Dendritic cell treated with granulocyte-macrophage colony-stimulating factor and Interleukin-4, amounts not matched to agents 40 ng/mL and 50 ng/mL, for 4 days (primary cell): ENCODE results near the gene TMC6.
"Not testable (repeated sequence)": the region's sequence is repeated elsewhere in the genome, so short reads cannot be mapped to it uniquely, and the experiment has no call there.

Experiments
- H3K27ac Mint-ChIP-seq: one replicate; pipeline ENCODE4 v1.8.0; 2022; ENCODE audit warnings: mild to moderate bottlenecking, mixed read lengths
- H3K27me3 Mint-ChIP-seq: one replicate; pipeline ENCODE4 v1.8.0; 2022; ENCODE audit warnings: mild to moderate bottlenecking, mixed read lengths
- H3K36me3 Mint-ChIP-seq: one replicate; pipeline ENCODE4 v1.8.0; 2022; ENCODE audit warnings: low read depth, mixed read lengths
- H3K4me1 Mint-ChIP-seq: one replicate; pipeline ENCODE4 v1.8.0; 2022; ENCODE audit warnings: low read depth, mixed read lengths
- H3K4me3 Mint-ChIP-seq: one replicate; pipeline ENCODE4 v1.8.0; 2022; ENCODE audit warnings: mild to moderate bottlenecking, moderate library complexity, mixed read lengths
- H3K9me3 Mint-ChIP-seq: one replicate; pipeline ENCODE4 v1.8.0; 2022; ENCODE audit warnings: mixed read lengths
- intact Hi-C: fragments of 100-400 bp; cut with micrococcal nuclease; formaldehyde crosslinking; loops from one replicate; pipeline ENCODE4 v1.15.0; 2022

Gene TMC6

GRCh38 chr17:78118801-78119241 is 9.7 kb downstream of the TMC6 start:
- H3K9me3 Mint-ChIP-seq = no peaks in the 10 kb centered on the region
- no peak overlapping the region for H3K27ac Mint-ChIP-seq
- H3K4me1 Mint-ChIP-seq = peaks cover 59% of the 10 kb centered on the region
- peaks cover 96% of the 10 kb centered on the region for H3K36me3 Mint-ChIP-seq
- intact Hi-C loops = no loop called here
- no peak overlapping the region for H3K4me3 Mint-ChIP-seq
- H3K27me3 Mint-ChIP-seq = no peaks in the 10 kb centered on the region

GRCh38 chr17:78117027-78117981 is 11.3 kb downstream of the TMC6 start:
- H3K4me3 Mint-ChIP-seq = no peak overlapping the region
- H3K4me1 Mint-ChIP-seq = peaks cover 59% of the 10 kb centered on the region
- intact Hi-C loops = no loop called here
- H3K36me3 Mint-ChIP-seq = peaks cover 96% of the 10 kb centered on the region
- H3K9me3 Mint-ChIP-seq = no peaks in the 10 kb centered on the region
- no peaks in the 10 kb centered on the region for H3K27me3 Mint-ChIP-seq
- H3K27ac Mint-ChIP-seq = peak overlapping the region; percentile 19

DNA sequence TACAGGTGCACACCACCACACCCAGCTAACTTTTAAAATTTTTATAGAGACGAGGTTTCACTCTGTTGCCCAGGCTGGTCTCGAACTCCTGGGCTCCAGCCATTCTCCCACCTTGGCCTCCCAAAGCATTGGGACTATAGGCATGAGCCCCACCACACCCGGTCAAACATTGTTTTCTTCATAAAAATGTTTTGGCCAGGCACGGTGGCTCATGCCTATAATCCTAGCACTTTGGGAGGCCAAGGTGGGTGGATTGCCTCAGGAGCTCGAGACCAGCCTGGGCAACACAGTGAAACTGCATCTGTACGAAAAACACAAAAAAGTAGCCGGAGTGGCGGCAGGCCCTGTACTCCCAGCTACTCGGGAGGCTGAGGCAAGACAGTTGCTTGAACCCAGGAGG is 12.1 kb downstream of the TMC6 start:
- intact Hi-C loops = no loop called here
- peaks cover 51% of the 10 kb centered on the region for H3K4me1 Mint-ChIP-seq
- no peaks in the 10 kb centered on the region for H3K27me3 Mint-ChIP-seq
- H3K36me3 Mint-ChIP-seq = peaks cover 95% of the 10 kb centered on the region
- H3K9me3 Mint-ChIP-seq = no peaks in the 10 kb centered on the region
- H3K27ac Mint-ChIP-seq = no peak overlapping the region
- no peak overlapping the region for H3K4me3 Mint-ChIP-seq

GRCh38 chr17:78115803-78116202 is 12.8 kb downstream of the TMC6 start:
- H3K27ac Mint-ChIP-seq, H3K4me3 Mint-ChIP-seq: not testable (repeated sequence)

DNA sequence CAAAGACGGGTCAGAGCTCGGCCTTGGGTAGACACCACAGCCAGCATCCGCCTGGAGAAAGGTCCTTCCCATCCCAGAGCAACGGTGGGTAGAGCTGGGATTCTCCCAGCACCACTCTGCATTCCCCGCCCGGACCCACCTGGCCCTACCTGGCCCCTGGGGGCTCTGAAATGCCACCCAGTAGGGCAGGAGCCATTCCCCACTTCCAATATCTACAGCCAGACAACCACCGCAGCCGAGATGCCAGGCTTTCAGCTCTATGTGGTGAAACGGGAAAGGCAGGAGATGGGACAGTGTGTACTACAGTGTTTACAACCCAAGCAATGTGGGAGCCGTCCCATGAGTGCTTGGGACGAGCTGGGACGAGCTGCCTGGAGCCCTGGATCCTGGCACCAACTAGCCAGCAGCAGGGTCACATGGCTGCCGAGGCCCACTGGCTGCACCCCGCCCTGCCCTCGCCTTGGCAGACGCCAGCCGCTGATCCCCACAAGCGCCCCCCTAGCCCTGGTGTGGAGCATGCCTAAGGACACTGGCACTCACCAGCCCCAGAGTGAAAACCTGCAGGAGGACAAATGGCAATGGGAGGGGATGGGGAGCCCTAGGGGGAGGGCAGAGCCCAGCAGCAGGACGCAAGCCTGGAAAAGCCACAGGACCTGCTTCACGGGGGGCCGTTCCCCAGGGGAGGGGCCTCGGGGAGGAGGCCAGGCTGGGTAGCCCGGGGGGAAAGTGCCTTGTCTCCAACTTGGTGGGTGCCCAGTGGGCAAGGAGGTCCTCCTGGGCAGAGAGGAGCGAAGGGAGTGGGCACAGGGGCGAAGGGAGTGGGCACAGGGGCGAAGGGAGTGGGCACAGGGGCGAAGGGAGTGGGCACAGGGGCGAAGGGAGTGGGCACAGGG is 13.5 kb downstream of the TMC6 start:
- Mint-ChIP-seq H3K9me3 (no peaks in the 10 kb centered on the region), H3K36me3 (peaks cover 95% of the 10 kb centered on the region), H3K27me3 (no peaks in the 10 kb centered on the region), H3K4me3 (no peak overlapping the region), H3K27ac (no peak overlapping the region), H3K4me1 (peaks cover 44% of the 10 kb centered on the region)
- intact Hi-C loops = loop anchor here (5.0 kb wide), 1 partner anchor 62 kb away; no protein-coding TSS in a partner anchor

More at GRCh38 chr17:78115803-78116202, 12.8 kb downstream of the TMC6 start:
- intact Hi-C loops, H3K27me3 Mint-ChIP-seq, H3K9me3 Mint-ChIP-seq: not testable (repeated sequence)
- Mint-ChIP-seq H3K36me3 (peaks cover 95% of the 10 kb centered on the region), H3K4me1 (peaks cover 47% of the 10 kb centered on the region)

GRCh38 chr17:78113804-78114785 is 14.5 kb downstream of the TMC6 start:
- H3K27me3 Mint-ChIP-seq = no peaks in the 10 kb centered on the region
- H3K4me3 Mint-ChIP-seq = no peak overlapping the region
- H3K27ac Mint-ChIP-seq = peak overlapping the region; percentile 20
- peaks cover 96% of the 10 kb centered on the region for H3K36me3 Mint-ChIP-seq
- peaks cover 44% of the 10 kb centered on the region for H3K4me1 Mint-ChIP-seq
- no peaks in the 10 kb centered on the region for H3K9me3 Mint-ChIP-seq
- intact Hi-C loops = loop anchor here (2.0 to 5.0 kb wide), 3 partner anchors 13 to 137 kb away; no protein-coding TSS in a partner anchor

- Mint-ChIP-seq H3K27ac (peak overlapping the region; percentile 13), H3K27me3 (no peaks in the 10 kb centered on the region), H3K4me1 (peaks cover 40% of the 10 kb centered on the region), H3K4me3 (no peak overlapping the region), H3K9me3 (no peaks in the 10 kb centered on the region), H3K36me3 (peaks cover 96% of the 10 kb centered on the region)
- intact Hi-C loops = loop anchor here (2.0 to 5.0 kb wide), 3 partner anchors 14 to 138 kb away; no protein-coding TSS in a partner anchor
Measured at GRCh38 chr17:78112518-78113471, 15.8 kb downstream of the TMC6 start.

DNA sequence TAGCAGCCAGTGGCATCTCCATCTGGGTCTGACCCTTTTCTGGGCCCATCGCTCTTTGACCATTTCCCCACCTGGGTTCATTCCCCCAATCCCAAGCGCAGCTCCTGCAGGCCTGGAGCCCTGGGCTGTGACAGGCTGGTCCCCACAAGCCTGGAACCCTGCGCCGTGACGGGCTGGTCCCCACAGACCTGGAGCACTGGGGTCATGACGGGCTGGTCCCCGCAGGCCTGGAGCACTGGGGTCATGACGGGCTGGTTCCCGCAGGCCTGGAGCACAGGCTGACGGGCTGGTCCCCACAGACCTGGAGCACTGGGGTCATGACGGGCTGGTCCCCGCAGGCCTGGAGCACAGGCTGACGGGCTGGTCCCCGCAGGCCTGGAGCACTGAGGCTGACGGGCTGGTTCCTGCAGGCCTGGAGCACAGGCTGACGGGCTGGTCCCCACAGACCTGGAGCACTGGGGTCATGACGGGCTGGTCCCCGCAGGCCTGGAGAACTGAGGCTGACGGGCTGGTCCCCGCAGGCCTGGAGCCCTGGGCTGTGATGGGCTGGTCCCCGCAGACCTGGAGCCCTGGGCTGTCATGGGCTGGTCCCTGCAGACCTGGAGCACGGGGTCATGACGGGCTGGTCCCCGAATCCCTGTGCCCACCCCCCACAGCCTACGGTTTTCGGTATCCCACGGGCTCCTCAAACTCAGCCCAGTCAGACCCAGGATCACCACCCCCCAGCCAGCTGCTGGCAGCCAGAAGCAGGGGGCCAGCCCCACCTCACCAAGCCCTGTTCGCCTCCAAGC is 16.6 kb downstream of the TMC6 start:
- peaks cover 35% of the 10 kb centered on the region for H3K4me1 Mint-ChIP-seq
- intact Hi-C loops = loop anchor here (2.0 to 5.0 kb wide), 3 partner anchors 15 to 139 kb away; no protein-coding TSS in a partner anchor
- no peaks in the 10 kb centered on the region for H3K9me3 Mint-ChIP-seq
- peak overlapping the region; percentile 3 for H3K27ac Mint-ChIP-seq
- no peak overlapping the region for H3K4me3 Mint-ChIP-seq
- H3K36me3 Mint-ChIP-seq = peaks cover 96% of the 10 kb centered on the region
- H3K27me3 Mint-ChIP-seq = no peaks in the 10 kb centered on the region

GRCh38 chr17:78111016-78111726 is 17.4 kb downstream of the TMC6 start:
- no peak overlapping the region for H3K4me3 Mint-ChIP-seq
- H3K9me3 Mint-ChIP-seq = no peaks in the 10 kb centered on the region
- peaks cover 91% of the 10 kb centered on the region for H3K36me3 Mint-ChIP-seq
- no peak overlapping the region for H3K27ac Mint-ChIP-seq
- peaks cover 35% of the 10 kb centered on the region for H3K4me1 Mint-ChIP-seq
- no peaks in the 10 kb centered on the region for H3K27me3 Mint-ChIP-seq
- intact Hi-C loops = loop anchor here (5.0 kb wide), 1 partner anchor 66 kb away; no protein-coding TSS in a partner anchor

- no peaks in the 10 kb centered on the region for H3K9me3 Mint-ChIP-seq
- H3K4me3 Mint-ChIP-seq = no peak overlapping the region
- H3K27me3 Mint-ChIP-seq = no peaks in the 10 kb centered on the region
- intact Hi-C loops = loop anchor here (5.0 kb wide), 1 partner anchor 67 kb away; no protein-coding TSS in a partner anchor
- H3K27ac Mint-ChIP-seq = no peak overlapping the region
- peaks cover 35% of the 10 kb centered on the region for H3K4me1 Mint-ChIP-seq
- peaks cover 87% of the 10 kb centered on the region for H3K36me3 Mint-ChIP-seq
Measured at GRCh38 chr17:78110363-78111015, 18.1 kb downstream of the TMC6 start.

- intact Hi-C loops = no loop called here
- Mint-ChIP-seq H3K36me3 (peaks cover 85% of the 10 kb centered on the region), H3K27ac (no peak overlapping the region), H3K27me3 (no peaks in the 10 kb centered on the region), H3K4me1 (peaks cover 27% of the 10 kb centered on the region), H3K9me3 (no peaks in the 10 kb centered on the region), H3K4me3 (no peak overlapping the region)
Measured at GRCh38 chr17:78109489-78109761, 19.1 kb downstream of the TMC6 start.
